Heart left ventricle (tissue), 16 donors: Measurements from ENCODE around the gene LMO3. TPM values are rescaled to one million over a fixed set of nuclear protein-coding genes. Genes with fewer than 3 reads are reported as not detected.

Experiments
- ATAC-seq, 4 donors: fragments of 200-7000 bp; cut with Tn5 transposase; one replicate each; pipeline ENCODE4 v1.9.1; 2020 to 2022; ENCODE audit warnings: moderate library complexity in 4 of 4, mild to moderate bottlenecking in 3 of 4, moderate number of reproducible peaks in 1 of 4
- DNase-seq, 5 donors: peaks; one replicate each; pipeline ENCODE4 v3.0.0-alpha.2; 2020
- H3K27ac ChIP-seq, 12 donors: fragments of 200-600 bp; sonication (generic) in 4 of 12; one replicate each; pipeline versions ENCODE4 v1.5.0 to v1.8.0; 2016 to 2022; ENCODE audit warnings: mild to moderate bottlenecking in 2 of 12
- H3K27me3 ChIP-seq, 9 donors: fragments of 200-600 bp; sonication (generic) in 2 of 9; one replicate each; pipeline versions ENCODE4 v1.5.1 to v1.8.0; 2016 to 2022; ENCODE audit warnings: mild to moderate bottlenecking in 3 of 9
- H3K36me3 ChIP-seq, 9 donors: fragments of 200-600 bp; sonication (generic) in 2 of 9; one replicate each; pipeline versions ENCODE4 v1.5.0 to v1.8.0; 2018 to 2022; ENCODE audit warnings: mild to moderate bottlenecking in 2 of 9
- H3K4me1 ChIP-seq, 12 donors: fragments of 200-600 bp; sonication (generic) in 4 of 12; one replicate each; pipeline versions ENCODE4 v1.5.0 to v1.8.0; 2016 to 2022; ENCODE audit warnings: mild to moderate bottlenecking in 3 of 12
- H3K4me3 ChIP-seq, 12 donors: fragments of 200-600 bp; sonication (generic) in 4 of 12; one replicate each; pipeline versions ENCODE4 v1.5.0 to v1.8.0; 2017 to 2022; ENCODE audit warnings: mild to moderate bottlenecking in 9 of 12, moderate library complexity in 4 of 12
- H3K9me3 ChIP-seq, 12 donors: fragments of 200-600 bp; sonication (generic) in 4 of 12; one replicate each; pipeline versions ENCODE4 v1.5.0 to v1.8.0; 2016 to 2022; ENCODE audit warnings: mild to moderate bottlenecking in 1 of 12
- POLR2A ChIP-seq, 2 donors: fragments of 450-650 bp; IDR thresholded peaks; one replicate each; pipeline ENCODE4 v1.6.1; 2017; ENCODE audit warnings: antibody characterized with exemption in 2 of 2, mild to moderate bottlenecking in 2 of 2, moderate library complexity in 2 of 2
- WGBS, 4 donors: extraction: QIAGEN DNeasy Blood & Tissue Kit in 2 of 4; methylation state at CpG; one replicate each; pipeline versions ENCODE4 v1.1.5 to v1.1.7; 2013 to 2018; 5-methylcytosine and 5-hydroxymethylcytosine counted together
- intact Hi-C, 10 donors: fragments of 100-400 bp; cut with DNase I; formaldehyde crosslinking; loops; one replicate each; pipeline versions ENCODE4 v1.11.1 to v1.14.2; 2022
- polyA plus RNA-seq, 2 donors: library from polyadenylated mRNA; stranded (reverse); fragments of 200-250 nt; gene quantifications; one replicate each; pipeline ENCODE4 v1.2.3, GENCODE V29; 2013
- total RNA-seq, 9 donors: library from RNA; depleted of rRNA in 2 of 9; stranded (reverse); fragments of >200 nt in 2 of 9; fragmentation: NEBNext Ultra II Directional in 3 of 9; extraction: Animal tissue kit (Norgen Biotek cat#: 25700) in 3 of 9; gene quantifications; one replicate each; pipeline versions ENCODE4 v1.1.0 to v1.2.4, GENCODE V29; 2016 to 2023
- TF ChIP-seq, protein P1 (sequence below), 12 donors: fragments of 200-600 bp; sonication (generic) in 4 of 12; IDR thresholded peaks; one replicate each; pipeline versions ENCODE4 v1.5.0 to v1.8.0; 2018 to 2022; ENCODE audit warnings: antibody characterized with exemption in 12 of 12, mild to moderate bottlenecking in 5 of 12
- donor health status: ischemic (EF 13 %, LVEDD 7.1; RV severe dilation, severe dysfunction).
- donor health status: healthy with polysubstance abuse.
- donor health status: DM: no; HTN: yes; CAD: no.
- donor health status: DM: no; HTN: no; CAD: no.
- donor health status: ischemic (EF 25% LVEDD 6.9; RV normal size, moderate dysfunction).
- donor health status: ischemic (EF 25% LVEDD 5.7; RV mildly dilated, moderate dysfunction).
- donor health status: healthy.
- donor health status: DM: yes; HTN: yes; CAD: no.
- donor health status: ischemic (EF 35%, LVEDD 5.7; RV mildly dilated, moderate dysfunction).
- donor health status: nonischemic (EF 11% LVEDD 7.7; RV severe dilation, severe dysfunction).
- donor health status: DM: yes; HTN: yes; CAD: no.
- donor health status: PGD.
- donor health status: ischemic (EF 29% LVEDD 5.4; RV normal size, mild dysfunction).
- donor health status: nonischemic (EF 23%, LVEDD 6.1; RV moderate dilation, normal function).

LMO3 gene
- total and polyA plus RNA-seq, 11 donors: 0.14 to 8.8 (median 0.96) TPM

GRCh38 chr12:16573398-16574077 lies 32.4 kb downstream of the LMO3 start:
- ATAC-seq (peak in 3 of 4 donors; percentile 39 to 77 (median 67)), DNase-seq (peak in 2 of 5 donors; percentile 31)
- no peaks in the 10 kb centered on the region for H3K4me1 ChIP-seq
- H3K4me3 ChIP-seq: no peak overlapping the region
- no peaks in the 10 kb centered on the region for H3K36me3 ChIP-seq
- intact Hi-C loops: no loop called here
- no peaks in the 10 kb centered on the region for H3K9me3 ChIP-seq
- WGBS, 4 donors: 23 to 38% (median 33%) methylated on average over 15 to 21 of the region's 21 CpGs
- H3K27ac ChIP-seq: peak overlapping the region in 2 of 12 donors; percentile 1
- H3K27me3 ChIP-seq: no peaks in the 10 kb centered on the region
- TF ChIP-seq, protein P1, sequence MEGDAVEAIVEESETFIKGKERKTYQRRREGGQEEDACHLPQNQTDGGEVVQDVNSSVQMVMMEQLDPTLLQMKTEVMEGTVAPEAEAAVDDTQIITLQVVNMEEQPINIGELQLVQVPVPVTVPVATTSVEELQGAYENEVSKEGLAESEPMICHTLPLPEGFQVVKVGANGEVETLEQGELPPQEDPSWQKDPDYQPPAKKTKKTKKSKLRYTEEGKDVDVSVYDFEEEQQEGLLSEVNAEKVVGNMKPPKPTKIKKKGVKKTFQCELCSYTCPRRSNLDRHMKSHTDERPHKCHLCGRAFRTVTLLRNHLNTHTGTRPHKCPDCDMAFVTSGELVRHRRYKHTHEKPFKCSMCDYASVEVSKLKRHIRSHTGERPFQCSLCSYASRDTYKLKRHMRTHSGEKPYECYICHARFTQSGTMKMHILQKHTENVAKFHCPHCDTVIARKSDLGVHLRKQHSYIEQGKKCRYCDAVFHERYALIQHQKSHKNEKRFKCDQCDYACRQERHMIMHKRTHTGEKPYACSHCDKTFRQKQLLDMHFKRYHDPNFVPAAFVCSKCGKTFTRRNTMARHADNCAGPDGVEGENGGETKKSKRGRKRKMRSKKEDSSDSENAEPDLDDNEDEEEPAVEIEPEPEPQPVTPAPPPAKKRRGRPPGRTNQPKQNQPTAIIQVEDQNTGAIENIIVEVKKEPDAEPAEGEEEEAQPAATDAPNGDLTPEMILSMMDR (IDR thresholded peaks at IDR 0.05): no peak
- no peak for TF ChIP-seq POLR2A (IDR thresholded peaks at IDR 0.05)

GRCh38 chr12:16568873-16569272 lies 37.1 kb downstream of the LMO3 start:
- intact Hi-C loops: no loop called here
- Histone ChIP-seq H3K4me3 (no peak overlapping the region), H3K27ac (no peak overlapping the region), H3K9me3 (no peaks in the 10 kb centered on the region), H3K27me3 (peaks cover 0 to 5% (median 0%) of the 10 kb centered on the region in 9 donors), H3K36me3 (no peaks in the 10 kb centered on the region), H3K4me1 (no peaks in the 10 kb centered on the region)
- TF ChIP-seq, protein P1 (IDR thresholded peaks at IDR 0.05): no peak
- no peak for TF ChIP-seq POLR2A (IDR thresholded peaks at IDR 0.05)
- WGBS, 4 donors: 64 to 72% (median 67%) methylated on average over 1 of the region's 1 CpG
- DNase-seq: no peak
- ATAC-seq: no peak

GRCh38 chr12:16564675-16565074 lies 41.3 kb downstream of the LMO3 start:
- no peak for ATAC-seq
- Histone ChIP-seq H3K4me1 (no peaks in the 10 kb centered on the region), H3K27ac (no peak overlapping the region), H3K27me3 (peaks cover 0 to 5% (median 0%) of the 10 kb centered on the region in 9 donors), H3K36me3 (no peaks in the 10 kb centered on the region), H3K9me3 (no peaks in the 10 kb centered on the region), H3K4me3 (no peak overlapping the region)
- intact Hi-C loops: no loop called here
- WGBS, 4 donors: 58 to 73% (median 63%) methylated on average over 1 of the region's 1 CpG
- TF ChIP-seq, protein P1 (IDR thresholded peaks at IDR 0.05): no peak
- no peak for TF ChIP-seq POLR2A (IDR thresholded peaks at IDR 0.05)
- no peak for DNase-seq

DNA sequence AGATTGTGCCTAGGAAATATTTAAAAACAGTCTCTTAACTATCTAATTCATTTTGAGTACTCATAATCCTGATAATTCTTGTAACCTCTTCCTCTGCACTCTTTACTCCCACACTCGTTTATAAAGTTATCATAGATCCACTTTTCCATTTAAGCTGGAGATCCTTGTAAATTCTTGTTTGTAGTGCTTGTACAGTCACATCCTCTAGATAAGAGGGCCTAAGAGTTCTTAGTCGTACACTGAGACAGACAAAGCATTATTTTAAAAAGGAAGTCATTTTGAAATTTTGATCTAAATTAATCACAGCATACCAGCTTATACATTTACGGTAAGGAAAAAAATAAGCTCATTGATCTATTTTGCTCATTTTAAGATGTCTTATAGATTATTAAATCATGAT lies 42.5 kb downstream of the LMO3 start:
- ATAC-seq: no peak
- Histone ChIP-seq H3K27me3 (peaks cover 0 to 5% (median 0%) of the 10 kb centered on the region in 9 donors), H3K4me1 (no peaks in the 10 kb centered on the region), H3K4me3 (no peak overlapping the region), H3K36me3 (no peaks in the 10 kb centered on the region), H3K27ac (no peak overlapping the region), H3K9me3 (no peaks in the 10 kb centered on the region)
- TF ChIP-seq POLR2A (IDR thresholded peaks at IDR 0.05): no peak
- TF ChIP-seq, protein P1 (IDR thresholded peaks at IDR 0.05): no peak
- DNase-seq: no peak
- 34 to 38% (median 36%) methylated on average over 3 of the region's 3 CpGs for WGBS, 4 donors
- intact Hi-C loops: no loop called here
